ENCODE measurements around the gene ANKRD24.
"Not testable (repeated sequence)": the region's sequence is repeated elsewhere in the genome, so short reads cannot be mapped to it uniquely, and the experiment has no call there.

ANKRD24 gene

GRCh38 chr19:4199699-4200293, 17.3 kb downstream of the ANKRD24 start:
- no peak for DNase-seq

- no peak for DNase-seq
Observed at GRCh38 chr19:4200940-4201542, 18.6 kb downstream of the ANKRD24 start.

- no peak for DNase-seq
Observed at GRCh38 chr19:4201798-4202197, 19.3 kb downstream of the ANKRD24 start.

DNA sequence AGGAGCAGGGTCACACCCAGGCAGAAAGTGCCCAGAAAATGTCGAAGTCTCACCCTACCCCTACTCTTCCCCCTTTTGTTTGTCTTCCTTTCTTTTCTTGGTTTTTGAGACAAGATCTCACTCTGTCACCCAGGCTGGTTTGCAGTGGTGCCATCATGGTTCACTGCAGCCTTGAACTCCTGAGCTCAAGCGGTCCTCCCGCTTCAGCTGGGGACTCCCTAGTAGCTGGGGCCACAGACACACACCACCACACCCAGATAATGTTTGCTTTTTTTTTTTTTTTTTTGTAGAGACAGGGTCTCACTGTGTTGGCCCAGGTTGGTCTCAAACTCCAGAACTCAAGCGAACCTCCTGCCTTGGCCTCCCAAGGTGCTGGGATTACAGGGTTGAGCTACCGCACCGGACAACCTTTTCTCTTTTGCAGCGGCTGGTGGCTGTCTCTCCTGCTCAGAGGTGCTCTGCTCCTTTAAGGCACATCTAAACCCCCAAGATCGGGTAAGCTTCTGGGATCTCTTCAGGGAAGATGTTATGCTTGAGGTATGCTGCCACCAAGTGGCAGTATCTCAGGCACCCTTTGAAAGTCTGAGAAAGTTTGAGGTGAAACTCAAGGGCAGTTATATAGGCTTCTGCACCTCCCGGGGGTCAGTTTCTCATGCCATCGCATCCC, 24.5 kb downstream of the ANKRD24 start:
- DNase-seq = no peak

DNA sequence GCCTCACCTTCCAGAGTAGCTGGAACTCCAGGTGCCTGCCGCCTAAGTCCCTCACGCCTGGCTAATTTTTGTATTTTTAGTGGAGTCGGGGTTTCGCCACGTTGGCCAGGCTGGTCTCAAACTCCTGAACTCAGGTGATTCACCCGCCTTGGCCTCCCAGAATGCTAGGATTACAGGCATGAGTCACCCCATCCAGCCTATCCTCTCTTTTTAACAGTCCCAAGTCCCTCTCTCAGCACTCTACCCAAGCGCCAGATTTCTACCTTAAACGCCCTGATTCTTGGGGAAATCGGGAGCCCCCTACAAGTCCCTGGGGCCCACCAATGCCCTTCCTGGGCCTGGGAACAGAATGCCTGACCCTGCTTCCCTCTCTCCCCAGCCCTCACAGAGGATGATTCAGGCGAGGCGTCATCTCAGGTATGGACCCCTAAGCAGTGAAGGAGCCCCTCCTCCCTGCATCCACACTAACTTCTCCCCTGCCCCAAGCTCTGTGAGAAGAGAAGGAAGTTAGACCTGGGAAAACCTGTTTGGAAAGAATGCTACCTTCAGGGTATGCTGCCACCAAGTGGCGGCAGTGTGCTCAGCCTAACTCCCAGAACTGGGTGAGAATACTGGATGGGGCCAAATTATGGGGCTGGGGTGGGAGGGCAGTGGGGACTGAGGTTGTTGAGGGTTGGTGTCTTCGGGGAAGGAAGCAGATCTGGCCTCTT, 26.1 kb downstream of the ANKRD24 start:
- DNase-seq = no peak

- no peak for DNase-seq
Observed at GRCh38 chr19:4210166-4210731, 27.8 kb downstream of the ANKRD24 start.

DNA sequence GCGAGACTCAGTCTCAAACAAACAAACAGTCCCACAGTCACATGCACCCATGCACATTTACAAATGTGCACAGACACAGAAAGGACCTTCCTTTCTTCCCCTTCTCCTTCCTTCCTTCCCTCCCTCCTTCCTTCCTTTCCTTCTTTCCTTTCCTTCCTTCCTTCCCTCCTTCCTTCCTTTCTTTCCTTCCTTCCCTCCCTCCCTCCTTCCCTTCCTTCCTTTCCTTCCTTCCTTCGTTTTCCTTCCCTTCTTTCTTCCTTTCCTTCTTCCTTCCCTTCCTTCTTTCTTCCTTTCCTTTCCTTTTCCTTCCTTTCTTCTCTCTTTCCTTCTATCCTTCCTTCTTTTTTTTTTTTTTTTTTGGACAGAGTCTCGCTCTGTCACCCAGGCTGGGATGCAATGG, 30.6 kb downstream of the ANKRD24 start:
- DNase-seq = no peak

DNA sequence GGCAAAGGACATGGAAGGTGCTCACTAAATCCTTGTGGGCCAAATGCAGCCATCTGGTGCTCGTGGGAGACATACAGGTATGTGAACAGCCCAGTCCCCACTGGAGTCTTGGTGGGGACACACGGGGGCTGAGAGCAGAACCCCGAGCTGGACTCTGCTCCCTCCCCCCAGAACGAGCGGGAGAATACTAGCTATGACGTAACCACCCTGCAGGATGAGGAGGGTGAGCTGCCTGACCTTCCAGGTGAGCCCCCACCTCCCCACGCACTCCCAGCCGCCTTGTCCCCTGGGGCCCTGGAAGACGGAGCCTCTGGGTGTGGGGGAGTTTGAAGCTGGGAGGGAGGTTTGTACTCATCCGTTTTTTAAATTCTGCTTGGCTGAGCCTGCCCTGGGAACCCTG, 33.3 kb downstream of the ANKRD24 start:
- DNase-seq = no peak

GRCh38 chr19:4216846-4217245, 34.4 kb downstream of the ANKRD24 start:
- no peak for DNase-seq

- DNase-seq = no peak
Observed at GRCh38 chr19:4217429-4218264, 35.2 kb downstream of the ANKRD24 start.

DNA sequence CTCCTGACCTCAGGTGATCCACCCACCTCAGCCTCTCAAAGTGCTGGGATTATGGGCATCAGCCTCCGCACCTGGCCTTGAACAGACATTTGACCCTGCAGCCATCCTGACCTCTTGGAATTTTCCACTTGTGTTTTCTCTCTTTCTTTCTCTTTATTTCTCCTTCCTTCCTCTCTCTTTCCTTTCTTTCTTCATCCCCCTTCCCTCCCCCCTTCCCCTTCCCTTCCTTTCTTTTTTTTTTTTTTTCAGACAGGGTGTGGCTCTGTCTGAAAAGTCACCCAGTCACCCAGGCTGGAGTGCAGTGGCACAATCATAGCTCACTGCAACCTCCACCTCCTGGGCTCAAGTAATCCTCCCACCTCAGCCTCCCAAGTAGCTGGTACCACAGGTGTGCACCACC, 36.0 kb downstream of the ANKRD24 start:
- DNase-seq = not testable (repeated sequence)

GRCh38 chr19:4220188-4220587, 37.7 kb downstream of the ANKRD24 start:
- DNase-seq = no peak

DNA sequence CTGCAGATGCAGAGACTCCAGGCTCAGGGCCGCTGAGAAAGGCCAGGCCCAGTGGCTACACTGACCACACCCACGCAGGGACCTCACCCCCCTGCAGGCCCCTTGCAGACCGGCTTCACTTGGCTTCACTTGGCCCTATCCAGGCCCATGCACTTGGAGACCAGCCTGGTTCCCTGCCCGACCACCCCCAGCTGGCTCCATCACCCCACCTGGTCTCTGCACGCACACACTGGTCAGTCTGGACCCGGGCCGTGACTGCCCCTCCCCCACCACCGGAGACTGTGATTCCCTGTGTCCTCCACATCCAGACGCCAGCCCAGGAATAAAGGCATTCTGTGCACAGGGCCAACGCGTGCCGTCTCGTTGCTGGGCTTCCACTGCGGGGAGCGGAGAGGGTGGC, 42.0 kb downstream of the ANKRD24 start:
- DNase-seq = no peak

DNA sequence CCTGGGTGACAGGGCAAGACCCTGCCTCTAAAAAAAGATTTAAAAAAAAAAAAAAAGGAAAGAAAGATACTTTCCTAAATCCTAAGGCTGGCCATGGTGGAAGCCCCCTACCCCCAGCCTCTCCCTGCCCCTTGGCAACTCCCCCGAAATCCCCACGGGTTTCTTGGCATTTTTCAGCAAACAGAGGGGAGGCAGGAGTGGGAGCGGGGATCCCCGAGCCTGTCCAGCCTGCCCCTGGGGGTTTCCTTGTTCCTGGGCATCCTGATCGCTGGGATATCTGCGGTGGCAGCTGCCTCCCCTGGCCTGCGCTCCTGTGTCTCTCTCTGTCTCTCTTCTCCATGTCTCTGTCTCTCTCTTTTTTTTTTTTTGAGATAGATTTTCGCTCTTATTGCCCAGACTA, 43.4 kb downstream of the ANKRD24 start:
- DNase-seq = no peak

DNA sequence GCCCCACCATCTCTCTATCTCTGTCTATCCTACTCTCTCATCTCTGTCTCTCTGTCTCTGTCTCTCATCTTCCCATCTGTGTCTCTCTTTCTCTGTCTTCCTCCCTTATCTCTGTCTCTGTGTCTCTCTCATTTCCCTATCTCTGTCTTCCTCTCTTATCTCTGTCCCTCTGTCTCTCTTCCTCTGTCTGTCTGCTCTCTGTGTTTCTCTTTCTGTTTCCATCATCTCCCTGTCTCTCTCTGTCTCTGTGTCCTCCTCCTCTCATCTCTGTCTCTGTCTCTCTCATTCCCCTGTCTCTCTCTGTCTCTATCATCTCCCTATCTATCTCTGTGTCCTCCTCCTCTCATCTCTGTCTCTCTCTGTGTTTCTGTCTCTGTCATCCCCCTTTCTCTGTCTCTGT, 45.3 kb downstream of the ANKRD24 start:
- DNase-seq = no peak

DNA sequence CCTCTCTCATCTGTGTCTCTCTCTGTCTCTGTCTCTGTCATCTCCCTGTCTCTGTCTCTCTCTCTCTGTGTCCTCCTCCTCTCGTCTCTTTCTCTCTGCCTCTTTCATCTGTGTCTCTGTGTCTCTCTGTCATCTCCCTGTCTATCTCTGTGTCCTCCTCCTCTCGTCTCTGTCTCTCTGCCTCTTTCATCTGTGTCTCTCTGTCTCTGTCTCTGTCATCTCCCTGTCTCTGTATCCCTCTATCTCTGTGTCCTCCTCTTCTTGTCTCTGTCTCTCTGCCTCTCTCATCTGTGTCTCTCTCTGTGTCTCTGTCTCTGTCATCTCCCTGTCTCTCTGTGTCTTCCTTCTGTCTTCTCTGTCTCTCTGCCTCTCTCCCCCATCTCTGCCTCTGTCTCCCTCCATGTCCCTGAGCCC, 46.3 kb downstream of the ANKRD24 start:
- DNase-seq = no peak

- DNase-seq = no peak
Observed at GRCh38 chr19:4229179-4229931, 46.9 kb downstream of the ANKRD24 start, which contains the start of gene EBI3. TSS of gene EBI3 (plus strand) at chr19:4229523. CDS start at chr19:4229551, 28 bp downstream.

DNA sequence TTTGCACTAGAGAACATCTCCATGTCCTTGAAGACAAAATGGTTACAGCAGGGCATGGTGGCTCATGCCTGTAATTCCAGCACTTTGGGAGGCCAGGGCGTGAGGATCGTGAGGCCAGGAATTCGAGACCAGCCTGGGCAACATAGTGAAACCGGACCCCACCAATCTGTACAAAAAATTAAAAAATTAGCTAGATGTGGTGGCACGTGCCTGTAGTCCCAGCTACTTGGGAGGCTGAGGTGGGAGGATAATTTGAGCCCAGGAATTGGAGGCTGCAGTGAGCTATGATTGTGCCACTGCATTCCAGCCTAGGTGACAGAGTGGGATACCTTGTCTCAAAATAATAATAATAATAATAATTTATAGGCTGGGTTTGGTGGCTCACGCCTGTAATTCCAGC, 47.7 kb downstream of the ANKRD24 start:
- DNase-seq = not testable (repeated sequence)

GRCh38 chr19:4231521-4231920, 49.0 kb downstream of the ANKRD24 start:
- DNase-seq = not testable (repeated sequence)

- DNase-seq = not testable (repeated sequence)
Observed at GRCh38 chr19:4232139-4232538, 49.6 kb downstream of the ANKRD24 start.

DNA sequence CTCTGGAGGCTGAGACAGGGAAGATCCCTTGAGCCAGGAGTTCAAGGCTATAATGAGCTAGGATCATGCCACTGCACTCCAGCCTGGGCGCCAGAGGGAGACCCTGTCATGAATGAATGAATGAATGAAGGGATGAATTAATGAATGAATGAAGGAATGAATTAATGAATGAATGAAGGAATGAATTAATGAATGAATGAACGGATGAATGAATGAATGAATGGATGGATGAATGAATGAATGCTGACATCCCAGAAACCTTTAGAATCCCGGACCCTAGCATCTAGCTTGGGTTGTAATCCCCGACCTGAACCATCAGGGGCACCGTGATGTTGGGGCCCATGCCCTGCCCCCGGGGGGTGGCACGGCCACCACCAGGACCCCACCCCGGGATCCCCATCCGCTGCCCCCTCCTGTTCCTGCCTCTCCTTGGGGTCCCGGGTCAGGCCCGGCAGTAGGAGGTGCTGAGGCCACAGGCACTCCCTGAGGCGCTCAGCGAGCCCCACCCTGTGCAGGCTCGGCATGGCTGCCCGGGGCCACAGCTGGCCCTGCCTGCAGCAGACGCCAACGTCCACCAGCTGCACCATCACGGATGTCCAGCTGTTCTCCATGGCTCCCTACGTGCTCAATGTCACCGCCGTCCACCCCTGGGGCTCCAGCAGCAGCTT, 50.3 kb downstream of the ANKRD24 start:
- no peak for DNase-seq

Data from cortex of kidney (tissue), 1 donor.